Activated T-cell treated with anti-CD3 and anti-CD28 coated beads, Interleukin-2, amount 50 U/mL, for 72 hours (primary cell): ENCODE measurements around the gene USP32. TPM values are rescaled to one million over a fixed set of nuclear protein-coding genes. Genes with fewer than 3 reads are reported as not detected.
"Not testable (repeated sequence)": the region's sequence is repeated elsewhere in the genome, so short reads cannot be mapped to it uniquely, and the experiment has no call there.

Experiments
- ATAC-seq, 2 donors: fragments of 150-1000 bp; cut with Tn5 transposase; replicated peaks in 1 of 2; 2 replicates each; pipeline ENCODE4 v1.10.0; 2021; ENCODE audit warnings: moderate library complexity in 2 of 2, mild to moderate bottlenecking in 1 of 2
- DNase-seq, 2 donors: peaks; one replicate each; pipeline ENCODE4 v3.0.0; 2021 to 2022; ENCODE audit warnings: mixed read lengths in 1 of 2
- H3K27ac Mint-ChIP-seq: one replicate; pipeline ENCODE4 v1.8.0; 2022; ENCODE audit warnings: mild to moderate bottlenecking, moderate library complexity, mixed read lengths
- H3K27me3 Mint-ChIP-seq: one replicate; pipeline ENCODE4 v1.8.0; 2022; ENCODE audit warnings: low read depth, mixed read lengths
- H3K36me3 Mint-ChIP-seq, 2 donors: one replicate each; pipeline ENCODE4 v1.8.0; 2022; ENCODE audit warnings: mixed read lengths in 2 of 2, mild to moderate bottlenecking in 1 of 2; ENCODE audit not compliant: insufficient read depth in 2 of 2
- H3K4me1 Mint-ChIP-seq: one replicate; pipeline ENCODE4 v1.8.0; 2022; ENCODE audit warnings: low read depth, mixed read lengths
- H3K4me3 Mint-ChIP-seq, 2 donors: one replicate each; pipeline ENCODE4 v1.8.0; 2022; ENCODE audit warnings: mild to moderate bottlenecking in 2 of 2, mixed read lengths in 2 of 2, moderate library complexity in 2 of 2
- H3K9me3 Mint-ChIP-seq, 2 donors: one replicate each; pipeline ENCODE4 v1.8.0; 2022; ENCODE audit warnings: mixed read lengths in 2 of 2
- total RNA-seq, 2 donors: library from RNA; stranded (reverse); gene quantifications; one replicate each; pipeline ENCODE4 v1.2.3, GENCODE V29; 2022

The USP32 gene
- total RNA-seq, 2 donors from 2014 or later, result 42.4 to 48.8 TPM

DNA sequence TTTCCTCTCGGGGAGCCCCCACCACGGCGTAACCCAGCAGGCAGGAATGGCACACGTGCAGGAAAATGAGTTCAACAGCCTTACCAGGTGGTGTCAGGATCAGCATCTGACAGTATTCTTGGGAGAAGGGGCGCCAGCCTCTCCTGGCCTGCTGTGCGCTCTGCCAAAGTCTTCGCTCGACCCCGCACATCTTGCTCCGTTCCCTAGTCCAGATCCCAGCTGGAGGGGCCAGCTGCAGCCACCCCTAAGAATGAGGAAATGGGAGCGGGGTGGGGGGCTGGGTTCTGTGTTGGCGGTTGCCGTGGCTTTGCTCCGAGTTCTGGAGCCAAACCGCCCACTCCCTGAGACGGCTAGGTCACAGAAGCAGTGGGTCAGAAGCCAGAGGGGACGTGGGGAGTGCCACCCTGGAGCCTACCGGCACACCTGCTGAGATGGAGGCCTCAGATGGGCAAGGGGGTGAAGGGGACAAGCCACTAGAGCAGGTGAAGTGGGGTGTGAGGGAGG, 30.3 kb upstream of the USP32 start, which contains the start of gene CHCT1:
TSS of gene CHCT1 (plus strand) at position 328 of the 504 bp plus-strand sequence. CDS start at position 432, 104 bp downstream.
- H3K9me3 Mint-ChIP-seq, result no peaks in the 10 kb centered on the region
- ATAC-seq (no peak), DNase-seq (no peak)
- no peaks in the 10 kb centered on the region for H3K36me3 Mint-ChIP-seq
- H3K4me3 Mint-ChIP-seq, result peak within 1 kb of the TSS; percentile 84 to 89
- no peaks in the 10 kb centered on the region for H3K27me3 Mint-ChIP-seq
- peak within 1 kb of the TSS; percentile 56 for H3K27ac Mint-ChIP-seq
- peaks cover 11% of the 10 kb centered on the region for H3K4me1 Mint-ChIP-seq

DNA sequence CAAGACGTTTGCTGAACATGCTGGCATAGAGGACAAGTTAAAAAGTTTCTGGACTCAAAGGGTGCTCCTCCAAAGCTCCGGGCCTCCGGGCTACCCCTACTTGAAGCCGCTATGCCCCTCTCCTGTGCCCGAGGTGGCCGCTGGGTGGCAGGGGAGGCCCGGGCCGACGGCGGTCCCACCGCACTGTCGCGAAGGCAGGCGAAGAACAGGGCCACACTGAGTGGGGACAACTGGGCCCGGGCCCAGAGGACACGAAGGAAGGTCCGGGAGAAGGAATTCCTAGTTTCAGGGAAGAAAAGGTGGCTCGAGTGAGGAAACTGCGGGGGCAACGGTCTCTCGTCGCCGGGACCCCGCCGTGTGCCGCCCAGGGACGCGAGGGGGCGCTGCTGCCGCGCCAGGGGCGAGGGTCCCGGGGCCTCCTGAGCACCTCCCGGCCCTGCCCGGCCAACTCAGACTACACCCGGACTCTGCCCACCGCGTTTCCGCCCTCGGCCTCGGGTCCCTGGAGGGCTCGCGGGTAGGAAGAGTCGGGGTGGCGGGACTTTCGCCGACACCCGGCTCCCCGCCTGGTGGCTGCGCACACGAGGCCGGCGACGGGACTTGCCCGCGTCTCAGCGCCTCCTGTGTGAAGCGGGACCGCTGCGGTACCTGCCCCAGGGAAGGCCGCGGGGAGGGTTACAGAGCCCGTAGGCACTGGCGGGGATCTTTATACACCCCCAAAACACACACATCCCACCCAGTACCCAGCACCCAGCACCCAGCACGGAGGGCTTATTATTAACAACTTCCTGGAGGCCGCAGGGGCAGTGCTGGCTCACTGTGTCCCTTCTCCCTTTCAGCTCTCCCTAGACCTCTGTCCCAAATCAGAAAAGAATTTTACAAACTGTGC, 29.6 kb upstream of the USP32 start:
- H3K27ac Mint-ChIP-seq, result peak overlapping the region; percentile 56
- ATAC-seq (peak; percentile 97 to 98), DNase-seq (peak; percentile 84 to 87)
- H3K36me3 Mint-ChIP-seq, result no peaks in the 10 kb centered on the region
- H3K9me3 Mint-ChIP-seq, result no peaks in the 10 kb centered on the region
- peak overlapping the region; percentile 84 to 89 for H3K4me3 Mint-ChIP-seq
- peaks cover 11% of the 10 kb centered on the region for H3K4me1 Mint-ChIP-seq
- H3K27me3 Mint-ChIP-seq, result no peaks in the 10 kb centered on the region

DNA sequence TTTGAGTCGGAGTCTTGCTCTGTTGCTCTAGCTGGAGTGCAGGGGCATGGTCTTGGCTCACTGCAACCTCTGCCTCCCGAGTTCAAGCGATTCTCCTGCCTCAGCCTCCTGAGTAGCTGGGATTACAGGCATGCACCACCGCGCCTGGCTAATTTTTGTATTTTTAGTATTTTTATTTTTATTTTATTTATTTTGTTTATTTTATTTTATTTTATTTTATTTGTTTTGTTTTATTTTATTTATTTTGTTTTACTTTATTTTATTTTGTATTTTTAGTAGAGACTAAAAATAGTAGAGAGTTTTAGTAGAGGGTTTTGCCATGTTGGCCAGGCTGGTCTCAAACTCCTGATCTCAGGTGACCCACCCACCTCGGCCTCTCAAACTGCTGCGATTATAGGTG, 27.9 kb upstream of the USP32 start:
- DNase-seq, H3K4me3 Mint-ChIP-seq, H3K9me3 Mint-ChIP-seq, H3K36me3 Mint-ChIP-seq, ATAC-seq, H3K27me3 Mint-ChIP-seq, H3K27ac Mint-ChIP-seq: not testable (repeated sequence)
- peaks cover 11% of the 10 kb centered on the region for H3K4me1 Mint-ChIP-seq

DNA sequence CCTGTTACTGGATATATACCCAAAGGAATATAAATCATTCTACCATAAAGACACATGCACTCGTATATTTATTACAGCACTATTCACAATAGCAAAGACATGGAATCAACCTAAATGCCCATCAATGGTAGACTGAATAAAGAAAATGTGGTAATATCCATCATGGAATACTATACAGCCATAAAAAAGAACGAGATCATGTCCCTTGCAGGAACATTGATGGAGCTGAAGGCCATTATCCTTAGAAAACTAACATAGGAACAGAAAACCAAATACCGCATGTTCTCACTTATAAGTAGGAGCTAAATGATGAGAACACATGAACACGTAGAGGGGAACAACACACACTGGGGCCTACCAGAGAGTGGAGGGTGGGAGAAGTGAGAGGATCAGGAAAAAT, 27.1 kb upstream of the USP32 start:
- H3K27ac Mint-ChIP-seq, H3K4me3 Mint-ChIP-seq, H3K36me3 Mint-ChIP-seq, H3K27me3 Mint-ChIP-seq, DNase-seq, ATAC-seq, H3K9me3 Mint-ChIP-seq: not testable (repeated sequence)
- peaks cover 11% of the 10 kb centered on the region for H3K4me1 Mint-ChIP-seq

DNA sequence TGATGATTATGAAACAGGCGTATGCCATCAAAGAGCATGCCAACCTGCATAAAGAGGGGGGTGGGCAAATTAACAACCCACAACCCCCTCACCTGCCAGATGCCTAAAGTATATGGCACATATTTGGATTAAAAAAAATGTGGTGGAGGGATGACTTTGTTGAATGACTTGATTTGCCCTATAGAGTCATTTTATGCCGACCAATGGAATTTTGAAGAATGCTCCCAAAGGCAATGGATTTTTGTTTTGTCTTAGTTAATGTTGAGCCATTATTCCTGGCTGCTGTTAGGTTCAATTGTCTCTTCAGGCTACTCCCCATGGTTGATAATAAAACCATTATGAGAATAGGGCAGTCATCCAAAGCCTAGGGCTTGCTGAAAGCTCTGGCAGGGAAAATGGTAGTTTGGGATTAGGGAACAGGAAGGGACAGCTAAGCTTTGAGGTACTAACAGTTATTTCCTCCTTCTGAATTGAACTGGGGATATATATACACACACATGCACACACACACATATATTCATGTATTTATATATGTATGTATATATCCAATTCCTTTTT, 24.5 kb upstream of the USP32 start:
- DNase-seq (no peak), ATAC-seq (no peak)
- Mint-ChIP-seq H3K27me3 (no peaks in the 10 kb centered on the region), H3K36me3 (no peaks in the 10 kb centered on the region), H3K9me3 (no peaks in the 10 kb centered on the region), H3K4me1 (peaks cover 6% of the 10 kb centered on the region), H3K4me3 (no peak overlapping the region), H3K27ac (no peak overlapping the region)

DNA sequence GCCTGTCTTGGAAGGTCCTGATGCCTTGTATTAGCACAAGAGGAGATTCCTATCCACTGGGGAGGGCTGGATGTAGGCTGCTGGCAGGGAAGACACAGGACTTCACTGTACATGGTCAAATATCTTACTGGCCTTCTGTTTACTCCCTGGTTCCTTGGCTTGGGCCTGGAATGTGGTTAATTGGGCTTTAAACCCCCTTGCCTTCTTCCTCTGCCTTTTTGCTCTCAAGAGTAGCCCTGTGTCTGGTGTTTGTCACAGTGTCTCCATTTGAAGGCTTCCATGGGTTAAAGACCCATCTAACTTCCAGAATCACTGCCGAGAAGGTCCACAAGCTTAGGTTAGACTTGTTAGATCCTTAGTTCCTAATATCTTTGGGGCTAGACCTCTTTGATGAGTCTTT, 23.2 kb upstream of the USP32 start:
- no peaks in the 10 kb centered on the region for H3K27me3 Mint-ChIP-seq
- no peaks in the 10 kb centered on the region for H3K9me3 Mint-ChIP-seq
- H3K27ac Mint-ChIP-seq, result no peak overlapping the region
- no peak overlapping the region for H3K4me3 Mint-ChIP-seq
- ATAC-seq, result no peak
- no peaks in the 10 kb centered on the region for H3K36me3 Mint-ChIP-seq
- H3K4me1 Mint-ChIP-seq, result no peaks in the 10 kb centered on the region
- no peak for DNase-seq

DNA sequence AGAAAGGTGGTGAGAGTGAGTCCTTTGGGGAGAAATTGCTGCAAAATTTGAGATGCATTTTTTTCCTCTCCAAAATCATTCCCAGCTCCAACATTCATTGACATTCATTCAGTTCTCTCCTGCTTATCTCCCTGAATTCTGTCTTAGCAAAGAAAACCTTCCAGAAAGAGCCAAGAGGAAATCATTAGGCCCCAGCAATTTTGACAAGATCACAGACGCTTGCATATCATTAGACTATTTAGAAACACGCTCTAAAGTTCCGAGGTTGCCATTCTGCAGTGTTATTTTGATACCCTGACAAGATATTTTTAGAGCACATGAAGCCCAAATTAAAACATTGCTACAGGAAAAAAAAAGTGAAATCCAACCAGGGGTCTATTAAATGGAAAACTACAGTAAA, 20.8 kb upstream of the USP32 start:
- Mint-ChIP-seq H3K27me3 (no peaks in the 10 kb centered on the region), H3K36me3 (no peaks in the 10 kb centered on the region), H3K27ac (no peak overlapping the region), H3K9me3 (no peaks in the 10 kb centered on the region), H3K4me1 (no peaks in the 10 kb centered on the region), H3K4me3 (no peak overlapping the region)
- DNase-seq (no peak), ATAC-seq (no peak)

DNA sequence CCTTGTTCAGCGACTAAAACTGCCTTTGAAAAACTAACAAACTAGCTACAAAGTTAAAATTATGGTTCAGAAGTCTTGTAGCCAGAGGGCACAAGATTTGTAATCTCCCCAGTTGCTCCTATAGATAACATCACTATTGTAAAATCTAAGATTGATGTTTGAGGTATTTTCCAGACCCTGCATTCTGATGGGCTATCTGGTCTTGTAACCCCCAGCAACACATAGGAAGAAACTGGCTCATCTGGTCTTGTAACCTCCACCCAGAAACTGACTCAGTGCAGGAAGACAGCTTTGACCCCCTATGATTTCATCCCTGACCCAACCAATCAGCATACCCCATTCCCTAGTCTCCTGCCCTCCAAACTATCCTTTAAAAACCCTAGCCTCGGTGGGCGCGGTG, 18.1 kb upstream of the USP32 start:
- Mint-ChIP-seq H3K4me3 (no peak overlapping the region), H3K27me3 (no peaks in the 10 kb centered on the region), H3K4me1 (no peaks in the 10 kb centered on the region), H3K27ac (no peak overlapping the region), H3K36me3 (no peaks in the 10 kb centered on the region), H3K9me3 (no peaks in the 10 kb centered on the region)
- DNase-seq, result no peak
- ATAC-seq, result no peak

DNA sequence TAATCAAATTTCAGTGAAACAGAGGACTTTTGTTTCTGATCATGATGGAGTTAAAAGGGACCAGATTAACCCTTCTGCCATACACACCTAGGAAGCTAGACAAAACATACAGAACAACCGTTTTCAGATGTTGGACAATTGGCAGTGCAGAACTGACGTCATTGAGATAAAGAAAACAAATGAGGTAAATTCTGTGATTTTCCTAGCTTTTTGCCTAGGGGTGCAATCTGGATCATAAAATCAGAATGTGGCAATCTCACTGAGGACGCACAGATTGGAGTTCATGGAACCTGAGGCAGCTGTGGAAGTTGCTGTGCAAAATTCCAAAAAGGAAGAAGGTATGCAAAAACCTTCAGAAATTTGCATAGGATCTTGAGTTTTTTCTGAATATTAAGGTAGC, 15.0 kb upstream of the USP32 start:
- H3K27me3 Mint-ChIP-seq, result no peaks in the 10 kb centered on the region
- H3K4me1 Mint-ChIP-seq, result no peaks in the 10 kb centered on the region
- ATAC-seq, result no peak
- no peak overlapping the region for H3K27ac Mint-ChIP-seq
- H3K36me3 Mint-ChIP-seq, result no peaks in the 10 kb centered on the region
- no peaks in the 10 kb centered on the region for H3K9me3 Mint-ChIP-seq
- H3K4me3 Mint-ChIP-seq, result no peak overlapping the region
- no peak for DNase-seq

DNA sequence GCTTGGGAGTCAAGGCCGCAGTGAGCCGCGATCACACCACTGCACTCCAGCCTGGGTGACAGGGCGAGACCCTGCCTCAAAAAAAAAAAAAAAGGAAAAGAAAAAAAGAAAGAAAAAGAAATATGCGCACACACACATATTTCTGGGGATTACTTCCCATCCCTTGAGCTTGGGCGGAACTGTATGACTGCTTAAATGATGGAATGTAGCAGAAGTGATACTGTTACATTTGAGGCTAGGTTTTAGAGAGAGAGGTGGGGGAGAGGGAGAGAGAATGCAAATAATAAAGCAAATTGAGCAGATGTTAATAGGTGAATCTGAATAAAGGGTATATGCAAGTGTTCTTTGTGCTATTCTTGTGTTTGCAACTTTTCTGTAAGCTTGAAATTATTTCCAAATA, 12.0 kb upstream of the USP32 start:
- no peak for ATAC-seq
- no peak overlapping the region for H3K27ac Mint-ChIP-seq
- H3K36me3 Mint-ChIP-seq, result no peaks in the 10 kb centered on the region
- no peak for DNase-seq
- no peaks in the 10 kb centered on the region for H3K27me3 Mint-ChIP-seq
- H3K4me3 Mint-ChIP-seq, result no peak overlapping the region
- H3K4me1 Mint-ChIP-seq, result no peaks in the 10 kb centered on the region
- no peaks in the 10 kb centered on the region for H3K9me3 Mint-ChIP-seq

DNA sequence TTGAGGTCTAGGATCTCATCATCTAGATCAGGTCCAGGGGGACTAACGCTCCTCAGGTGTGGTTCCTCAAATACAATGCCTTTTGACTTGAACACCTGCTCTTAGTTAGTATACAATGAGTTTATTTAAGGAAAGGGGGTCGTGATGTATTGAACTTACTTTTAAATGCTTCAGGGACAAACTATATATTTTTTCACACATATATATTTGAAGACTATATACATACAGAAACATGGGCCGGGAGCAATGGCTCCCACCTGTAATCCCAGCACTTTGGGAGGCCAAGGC, 11.5 kb upstream of the USP32 start:
- ATAC-seq, result no peak
- no peak for DNase-seq
- Mint-ChIP-seq H3K27me3 (no peaks in the 10 kb centered on the region), H3K27ac (no peak overlapping the region), H3K4me1 (no peaks in the 10 kb centered on the region), H3K4me3 (no peak overlapping the region), H3K36me3 (no peaks in the 10 kb centered on the region), H3K9me3 (no peaks in the 10 kb centered on the region)

DNA sequence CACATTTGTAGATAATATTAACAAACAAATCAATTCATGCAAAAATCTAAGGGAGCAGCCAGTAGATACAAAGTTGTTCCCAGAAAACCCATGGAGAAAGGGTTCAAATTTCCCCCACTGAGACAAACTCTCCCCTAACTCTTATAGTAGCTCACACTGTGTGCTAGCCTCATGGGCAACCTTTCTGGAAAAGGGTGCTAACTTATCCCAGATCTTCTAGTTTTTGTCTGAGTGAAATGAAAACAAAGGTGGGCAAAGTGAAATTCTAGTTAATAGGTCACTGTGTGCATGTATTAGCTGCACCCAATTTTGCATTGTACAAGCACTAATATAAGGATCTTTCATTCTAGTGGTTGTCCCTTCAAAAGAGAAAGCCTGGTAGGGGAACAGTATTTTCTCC, 9.9 kb upstream of the USP32 start:
- Mint-ChIP-seq H3K27ac (no peak overlapping the region), H3K27me3 (no peaks in the 10 kb centered on the region), H3K9me3 (no peaks in the 10 kb centered on the region), H3K36me3 (no peaks in the 10 kb centered on the region), H3K4me1 (no peaks in the 10 kb centered on the region), H3K4me3 (no peak overlapping the region)
- ATAC-seq (no peak), DNase-seq (no peak)

DNA sequence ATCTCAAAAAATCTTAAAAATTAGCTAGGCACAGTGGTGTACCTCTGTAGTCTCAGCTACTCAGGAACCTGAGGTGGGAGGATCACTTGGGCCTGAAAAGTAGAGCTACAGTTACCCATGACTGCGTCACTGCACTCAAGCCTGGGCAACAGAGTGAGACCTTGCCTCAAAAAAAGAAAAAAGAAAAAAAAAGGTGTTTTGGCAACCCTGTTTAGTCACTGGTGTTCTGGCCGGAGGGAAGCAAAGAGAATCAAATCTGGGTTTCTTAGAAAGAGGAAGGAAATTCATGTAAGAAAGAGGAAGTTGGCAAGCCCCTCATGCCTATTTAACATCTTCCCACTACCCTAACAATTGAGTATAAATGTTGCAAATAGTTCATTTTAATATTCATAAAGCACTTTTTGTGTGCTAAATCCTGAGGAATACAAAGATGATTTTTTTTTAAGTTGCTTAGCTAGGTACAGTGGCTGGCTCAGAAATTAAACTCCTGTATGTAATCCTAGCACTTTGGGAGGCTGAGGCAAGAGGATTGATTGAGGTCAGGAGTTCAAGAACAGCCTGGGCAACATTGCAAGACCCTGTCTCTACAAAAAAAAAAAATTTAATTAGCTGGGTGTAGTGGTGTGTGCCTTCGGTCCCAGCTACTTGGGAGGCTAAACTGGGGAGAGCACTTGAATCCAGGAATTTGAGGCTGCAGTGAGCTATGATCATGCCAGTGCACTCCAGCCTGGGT, 6.5 kb upstream of the USP32 start:
- ATAC-seq (no peak), DNase-seq (no peak)
- Mint-ChIP-seq H3K27ac (peak overlapping the region; percentile 79), H3K36me3 (no peaks in the 10 kb centered on the region), H3K9me3 (no peaks in the 10 kb centered on the region), H3K4me1 (peaks cover 16% of the 10 kb centered on the region), H3K4me3 (no peak overlapping the region), H3K27me3 (no peaks in the 10 kb centered on the region)
